Activated naive CD4-positive, alpha-beta T cell treated with anti-CD3 and anti-CD28 coated beads for 36 hours (primary cell): ENCODE data around the gene NYAP1. TPM values are rescaled to one million over a fixed set of nuclear protein-coding genes. Genes with fewer than 3 reads are reported as not detected.
"Not testable (repeated sequence)": the region's sequence is repeated elsewhere in the genome, so short reads cannot be mapped to it uniquely, and the experiment has no call there.

Experiments
- CTCF ChIA-PET: fragments of 350-600 bp; sonication (Branson Sonifier 250); formaldehyde crosslinking; loops from one replicate; lab custom pipeline; 2021; ENCODE audit warnings: antibody characterized with exemption; lab: Charles Lee
- DNase-seq: peaks from one replicate; pipeline ENCODE4 v3.0.0-alpha.2; 2020
- H3K27ac Mint-ChIP-seq: one replicate; pipeline ENCODE4 v1.8.0; 2021; ENCODE audit warnings: mild to moderate bottlenecking, mixed read lengths
- H3K27me3 Mint-ChIP-seq: one replicate; pipeline ENCODE4 v1.8.0; 2021; ENCODE audit warnings: low read depth, mixed read lengths
- H3K36me3 Mint-ChIP-seq: one replicate; pipeline ENCODE4 v1.8.0; 2021; ENCODE audit warnings: low read depth, mixed read lengths
- H3K4me1 Mint-ChIP-seq: one replicate; pipeline ENCODE4 v1.8.0; 2021; ENCODE audit warnings: low read depth, mixed read lengths
- H3K4me3 Mint-ChIP-seq: one replicate; pipeline ENCODE4 v1.8.0; 2021; ENCODE audit warnings: mild to moderate bottlenecking, moderate library complexity, mixed read lengths
- H3K9me3 Mint-ChIP-seq: one replicate; pipeline ENCODE4 v1.8.0; 2021; ENCODE audit warnings: mixed read lengths
- intact Hi-C: fragments of 100-400 bp; cut with micrococcal nuclease; formaldehyde crosslinking; loops from one replicate; pipeline ENCODE4 v1.15.1; 2023
- total RNA-seq, 2 experiments: library from RNA; stranded (reverse); gene quantifications; one replicate each; pipeline ENCODE4 v1.2.3, GENCODE V29; 2021

The NYAP1 gene
- total RNA-seq, 2 experiments from 2014 or later: 0.17 to 0.30 TPM

GRCh38 chr7:100444311-100445278, 39.1 kb upstream of the NYAP1 start:
- Mint-ChIP-seq H3K9me3 (no peaks in the 10 kb centered on the region), H3K4me3 (no peak overlapping the region), H3K27me3 (no peaks in the 10 kb centered on the region), H3K36me3 (no peaks in the 10 kb centered on the region), H3K4me1 (peaks cover 14% of the 10 kb centered on the region), H3K27ac (peak overlapping the region; percentile 63)
- peak; percentile 45 for DNase-seq
- CTCF ChIA-PET: interaction anchor here (0.5 to 1.7 kb wide), 7 partner anchors 9 to 312 kb away, joined by 3 to 6 read pairs (median 3); no protein-coding TSS in a partner anchor
- intact Hi-C loops: no loop called here

- peaks cover 20% of the 10 kb centered on the region for H3K4me1 Mint-ChIP-seq
- intact Hi-C loops: no loop called here
- no peaks in the 10 kb centered on the region for H3K9me3 Mint-ChIP-seq
- H3K36me3 Mint-ChIP-seq: no peaks in the 10 kb centered on the region
- DNase-seq: no peak
- H3K27ac Mint-ChIP-seq: no peak overlapping the region
- H3K27me3 Mint-ChIP-seq: no peaks in the 10 kb centered on the region
- no peak overlapping the region for H3K4me3 Mint-ChIP-seq
- CTCF ChIA-PET: interaction anchor here (0.7 to 1.7 kb wide), 4 partner anchors 9 to 184 kb away, joined by 3 read pairs; no protein-coding TSS in a partner anchor
Measured at GRCh38 chr7:100446040-100446439, 37.7 kb upstream of the NYAP1 start.

- H3K36me3 Mint-ChIP-seq, H3K4me3 Mint-ChIP-seq, intact Hi-C loops, H3K9me3 Mint-ChIP-seq, DNase-seq, H3K27ac Mint-ChIP-seq, H3K27me3 Mint-ChIP-seq: not testable (repeated sequence)
- peaks cover 20% of the 10 kb centered on the region for H3K4me1 Mint-ChIP-seq
- CTCF ChIA-PET: interaction anchor here (0.6 to 1.6 kb wide), 3 partner anchors 7 to 35 kb away, joined by 3 read pairs; no protein-coding TSS in a partner anchor
Measured at GRCh38 chr7:100447363-100447762, 36.4 kb upstream of the NYAP1 start.

DNA sequence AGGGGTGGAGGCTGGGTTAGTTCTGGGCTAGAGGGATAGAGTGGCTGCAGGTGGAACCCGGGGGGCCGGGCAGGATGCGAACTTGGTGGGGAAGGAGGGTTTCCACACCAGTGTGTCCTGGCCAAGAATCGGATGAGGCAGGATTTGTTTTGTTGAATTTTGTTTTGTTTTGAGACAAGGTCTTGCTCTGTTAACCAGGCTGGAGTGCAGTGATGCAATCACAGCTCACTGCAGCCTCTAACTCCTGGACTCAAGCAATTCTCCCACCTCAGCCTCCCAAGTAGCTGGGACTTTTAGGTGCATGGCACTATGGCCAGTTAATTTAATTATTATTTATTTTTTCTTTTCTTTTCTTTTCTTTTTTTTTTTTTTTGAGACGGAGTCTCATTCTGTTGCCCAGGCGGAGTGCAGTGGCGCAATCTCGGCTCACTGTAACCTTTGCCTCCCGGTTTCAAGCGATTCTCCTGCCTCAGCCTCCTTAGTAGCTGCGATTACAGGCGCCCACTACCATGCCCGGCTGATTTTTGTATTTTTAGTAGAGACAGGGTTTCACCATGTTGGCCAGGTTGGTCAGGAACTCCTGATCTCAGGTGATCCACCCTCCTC, 34.4 kb upstream of the NYAP1 start:
- Mint-ChIP-seq H3K9me3 (no peaks in the 10 kb centered on the region), H3K4me3 (no peak overlapping the region), H3K4me1 (peaks cover 26% of the 10 kb centered on the region), H3K27me3 (no peaks in the 10 kb centered on the region), H3K27ac (no peak overlapping the region), H3K36me3 (no peaks in the 10 kb centered on the region)
- CTCF ChIA-PET: interaction anchor here (0.6 to 2.1 kb wide), 8 partner anchors 10 to 268 kb away, joined by 3 to 10 read pairs (median 4); partner anchors contain the start of genes PPP1R35 and SPACDR
- no peak for DNase-seq
- intact Hi-C loops: no loop called here

DNA sequence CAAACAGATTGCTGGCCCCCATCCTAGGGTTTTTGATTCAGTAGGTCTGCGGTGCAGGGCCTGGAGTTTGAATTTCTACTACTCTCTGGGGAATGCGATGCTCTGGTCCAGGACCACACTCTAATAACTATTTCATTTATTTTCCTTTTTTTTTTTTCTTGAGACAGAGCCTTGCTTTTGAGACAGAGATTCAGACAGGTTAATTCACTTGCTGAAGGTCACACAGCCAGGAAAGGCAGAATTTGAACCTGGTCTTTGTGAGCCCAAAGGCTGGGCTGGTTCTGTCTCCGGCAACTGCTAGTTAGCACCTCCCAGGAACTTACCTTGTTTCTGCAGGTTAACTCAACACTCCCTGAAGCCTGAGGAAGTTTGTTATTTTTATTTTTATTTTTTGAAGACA, 31.2 kb upstream of the NYAP1 start:
- intact Hi-C loops: no loop called here
- Mint-ChIP-seq H3K27me3 (no peaks in the 10 kb centered on the region), H3K36me3 (no peaks in the 10 kb centered on the region), H3K4me3 (no peak overlapping the region), H3K4me1 (peaks cover 27% of the 10 kb centered on the region), H3K27ac (no peak overlapping the region), H3K9me3 (no peaks in the 10 kb centered on the region)
- DNase-seq: no peak
- CTCF ChIA-PET: interaction anchor here (0.6 to 1.6 kb wide), 5 partner anchors 9 to 95 kb away, joined by 3 to 5 read pairs (median 4); no protein-coding TSS in a partner anchor

GRCh38 chr7:100453854-100454253, 29.9 kb upstream of the NYAP1 start:
- H3K27ac Mint-ChIP-seq, H3K36me3 Mint-ChIP-seq, DNase-seq, intact Hi-C loops, H3K4me3 Mint-ChIP-seq, H3K27me3 Mint-ChIP-seq, H3K9me3 Mint-ChIP-seq: not testable (repeated sequence)
- peaks cover 27% of the 10 kb centered on the region for H3K4me1 Mint-ChIP-seq
- CTCF ChIA-PET: interaction anchor here (0.7 to 1.1 kb wide), 3 partner anchors 18 to 32 kb away, joined by 3 read pairs; no protein-coding TSS in a partner anchor

DNA sequence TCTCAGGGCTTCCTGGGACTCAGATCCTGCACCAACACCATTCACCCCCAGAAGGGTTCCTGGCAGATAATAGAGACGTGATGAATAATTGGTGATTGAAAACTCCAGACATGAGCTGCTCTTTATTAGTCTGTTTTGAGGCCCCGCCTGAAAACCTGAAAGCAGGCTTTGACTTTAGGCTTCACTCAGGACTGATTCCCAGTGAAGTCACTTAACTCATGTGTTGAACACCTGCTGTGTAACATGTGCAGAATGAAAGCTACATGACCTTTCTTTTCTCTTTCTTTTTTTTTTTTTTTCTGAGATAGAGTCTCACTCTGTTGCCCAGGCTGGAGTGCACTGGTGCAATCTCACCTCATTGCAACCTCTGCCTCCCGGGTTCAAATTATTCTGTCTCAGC, 28.5 kb upstream of the NYAP1 start:
- Mint-ChIP-seq H3K27me3 (no peaks in the 10 kb centered on the region), H3K9me3 (no peaks in the 10 kb centered on the region), H3K4me1 (peaks cover 27% of the 10 kb centered on the region), H3K27ac (no peak overlapping the region), H3K4me3 (no peak overlapping the region), H3K36me3 (no peaks in the 10 kb centered on the region)
- intact Hi-C loops: no loop called here
- DNase-seq: no peak
- CTCF ChIA-PET: interaction anchor here (0.6 to 1.7 kb wide), 8 partner anchors 9 to 611 kb away, joined by 3 to 22 read pairs (median 4); no protein-coding TSS in a partner anchor

GRCh38 chr7:100456562-100456961, 27.2 kb upstream of the NYAP1 start:
- peaks cover 21% of the 10 kb centered on the region for H3K4me1 Mint-ChIP-seq
- no peak for DNase-seq
- H3K27me3 Mint-ChIP-seq: no peaks in the 10 kb centered on the region
- no peaks in the 10 kb centered on the region for H3K36me3 Mint-ChIP-seq
- no peaks in the 10 kb centered on the region for H3K9me3 Mint-ChIP-seq
- H3K4me3 Mint-ChIP-seq: no peak overlapping the region
- CTCF ChIA-PET: interaction anchor here (0.6 kb wide), 1 partner anchor 354 kb away, joined by 3 read pairs; no protein-coding TSS in a partner anchor
- no peak overlapping the region for H3K27ac Mint-ChIP-seq
- intact Hi-C loops: no loop called here

DNA sequence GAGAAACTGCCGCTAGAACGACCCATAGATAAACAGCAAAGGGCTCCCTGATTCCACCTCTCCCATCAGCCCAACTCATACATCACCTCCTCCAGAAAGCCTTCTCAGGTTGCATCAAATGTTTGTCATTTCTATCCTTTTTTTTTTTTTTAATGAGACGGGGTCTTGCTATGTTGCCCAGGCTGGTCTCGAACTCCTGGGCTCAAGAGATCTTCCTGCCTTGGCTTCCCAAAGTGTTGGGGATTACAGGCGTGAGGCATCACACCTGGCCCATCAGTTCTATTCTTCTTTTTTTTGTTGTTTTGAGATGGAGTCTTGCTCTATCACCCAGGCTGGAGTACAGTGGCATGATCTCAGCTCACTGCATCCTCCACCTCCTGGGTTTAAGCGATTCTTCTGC, 26.7 kb upstream of the NYAP1 start:
- Mint-ChIP-seq H3K4me1 (peaks cover 21% of the 10 kb centered on the region), H3K27me3 (no peaks in the 10 kb centered on the region), H3K4me3 (no peak overlapping the region), H3K36me3 (no peaks in the 10 kb centered on the region), H3K9me3 (no peaks in the 10 kb centered on the region), H3K27ac (no peak overlapping the region)
- DNase-seq: no peak
- intact Hi-C loops: no loop called here
- CTCF ChIA-PET: interaction anchor here (0.6 kb wide), 2 partner anchors 12 to 355 kb away, joined by 3 read pairs; no protein-coding TSS in a partner anchor

DNA sequence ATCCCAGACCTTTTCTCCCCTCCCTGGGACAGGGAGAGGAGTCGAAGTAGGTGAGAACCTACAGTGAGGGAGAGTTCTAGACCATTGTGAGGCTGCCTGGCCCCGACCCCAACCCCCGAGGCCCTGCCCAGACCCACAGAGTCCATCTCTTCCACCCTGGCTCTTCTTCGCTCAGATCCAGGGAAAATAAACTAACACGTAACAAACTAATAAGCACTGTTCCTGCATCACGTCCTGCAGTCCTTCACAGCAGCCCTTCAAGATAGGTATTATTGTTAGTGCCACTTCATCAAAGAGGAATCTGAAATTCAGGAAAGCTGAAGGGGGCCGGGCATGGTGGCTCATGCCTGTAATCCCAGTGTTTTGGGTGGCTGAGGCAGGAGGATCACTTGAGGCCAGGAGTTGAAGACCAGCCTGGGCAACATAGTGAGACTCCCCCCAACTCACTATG, 19.5 kb upstream of the NYAP1 start, which contains the start of gene SPACDR:
Gene SPACDR (minus strand): TSS at position 51 of the 451 bp plus-strand sequence. CDS start 235 bp downstream, outside the sequence.
- Mint-ChIP-seq H3K27me3 (no peaks in the 10 kb centered on the region), H3K27ac (no peak within 1 kb of the TSS), H3K4me3 (no peak within 1 kb of the TSS), H3K4me1 (peaks cover 2% of the 10 kb centered on the region), H3K36me3 (peaks cover 3% of the 10 kb centered on the region), H3K9me3 (no peaks in the 10 kb centered on the region)
- CTCF ChIA-PET: interaction anchor here (0.6 to 1.6 kb wide), 3 partner anchors 15 to 95 kb away, joined by 3 to 6 read pairs (median 3); no protein-coding TSS in a partner anchor
- intact Hi-C loops: no loop called here
- DNase-seq: no peak

- CTCF ChIA-PET: interaction anchor here (0.6 to 1.6 kb wide), 6 partner anchors 11 to 107 kb away, joined by 3 to 6 read pairs (median 5); no protein-coding TSS in a partner anchor
- no peak for DNase-seq
- peaks cover 4% of the 10 kb centered on the region for H3K36me3 Mint-ChIP-seq
- H3K27me3 Mint-ChIP-seq: no peaks in the 10 kb centered on the region
- intact Hi-C loops: no loop called here
- H3K27ac Mint-ChIP-seq: no peak overlapping the region
- H3K4me1 Mint-ChIP-seq: peaks cover 4% of the 10 kb centered on the region
- H3K9me3 Mint-ChIP-seq: no peaks in the 10 kb centered on the region
- H3K4me3 Mint-ChIP-seq: no peak overlapping the region
Measured at GRCh38 chr7:100464791-100465190, 18.9 kb upstream of the NYAP1 start.

DNA sequence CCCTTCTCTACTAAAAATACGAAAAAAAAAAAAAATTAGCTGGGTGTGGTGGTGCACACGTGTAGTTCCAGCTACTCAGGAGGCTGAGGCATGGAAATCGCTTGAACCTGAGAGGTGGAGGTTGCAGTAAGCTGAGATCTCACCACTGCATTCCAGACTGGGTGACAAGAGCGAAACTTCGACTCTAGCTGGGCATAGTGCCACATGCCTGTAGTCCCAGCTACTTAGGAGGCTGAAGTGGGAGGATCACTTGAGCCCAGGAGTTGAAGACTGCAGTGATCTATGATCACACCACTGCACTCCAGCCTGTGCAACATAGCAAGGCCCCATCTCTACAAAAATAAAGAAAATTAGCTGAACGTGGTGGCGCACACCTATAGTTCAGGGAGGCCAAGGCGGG, 18.4 kb upstream of the NYAP1 start:
- DNase-seq: no peak
- Mint-ChIP-seq H3K4me3 (no peak overlapping the region), H3K4me1 (peaks cover 9% of the 10 kb centered on the region), H3K36me3 (peaks cover 4% of the 10 kb centered on the region), H3K27ac (no peak overlapping the region), H3K9me3 (no peaks in the 10 kb centered on the region), H3K27me3 (no peaks in the 10 kb centered on the region)
- intact Hi-C loops: no loop called here
- CTCF ChIA-PET: interaction anchor here (0.8 to 1.6 kb wide), 6 partner anchors 10 to 106 kb away, joined by 3 to 6 read pairs (median 5); no protein-coding TSS in a partner anchor
